Activated CD4-positive, alpha-beta memory T cell treated with anti-CD3 and anti-CD28 coated beads for 36 hours (primary cell): ENCODE data around the gene MCL1. TPM values are rescaled to one million over a fixed set of nuclear protein-coding genes. Genes with fewer than 3 reads are reported as not detected.

Experiments used
- CTCF ChIA-PET: fragments of 350-600 bp; sonication (Branson Sonifier 250); formaldehyde crosslinking; loops from one replicate; lab custom pipeline; 2021; ENCODE audit warnings: antibody characterized with exemption, inconsistent platforms; lab: Charles Lee
- POLR2A ChIA-PET: fragments of 350-600 bp; sonication (Branson Sonifier 250); formaldehyde crosslinking; loops from one replicate; lab custom pipeline; 2021; ENCODE audit warnings: antibody characterized with exemption; lab: Charles Lee
- DNase-seq: peaks from one replicate; pipeline ENCODE4 v3.0.0-alpha.2; 2020
- H3K27ac Mint-ChIP-seq: one replicate; pipeline ENCODE4 v1.8.0; 2021; ENCODE audit warnings: mixed read lengths
- H3K27me3 Mint-ChIP-seq: one replicate; pipeline ENCODE4 v1.8.0; 2021; ENCODE audit warnings: mixed read lengths
- H3K36me3 Mint-ChIP-seq: one replicate; pipeline ENCODE4 v1.8.0; 2021; ENCODE audit warnings: mixed read lengths
- H3K4me1 Mint-ChIP-seq: one replicate; pipeline ENCODE4 v1.8.0; 2021; ENCODE audit warnings: low read depth, mixed read lengths
- H3K4me3 Mint-ChIP-seq: one replicate; pipeline ENCODE4 v1.8.0; 2021; ENCODE audit warnings: mild to moderate bottlenecking, mixed read lengths
- H3K9me3 Mint-ChIP-seq: one replicate; pipeline ENCODE4 v1.8.0; 2021; ENCODE audit warnings: mixed read lengths
- intact Hi-C: fragments of 100-400 bp; cut with micrococcal nuclease; formaldehyde crosslinking; loops from one replicate; pipeline ENCODE4 v1.15.1; 2023
- total RNA-seq, 2 experiments: library from RNA; stranded (reverse); gene quantifications; one replicate each; pipeline ENCODE4 v1.2.3, GENCODE V29; 2021

MCL1 gene
- total RNA-seq, 2 experiments from 2014 or later = 280 to 288 TPM

DNA sequence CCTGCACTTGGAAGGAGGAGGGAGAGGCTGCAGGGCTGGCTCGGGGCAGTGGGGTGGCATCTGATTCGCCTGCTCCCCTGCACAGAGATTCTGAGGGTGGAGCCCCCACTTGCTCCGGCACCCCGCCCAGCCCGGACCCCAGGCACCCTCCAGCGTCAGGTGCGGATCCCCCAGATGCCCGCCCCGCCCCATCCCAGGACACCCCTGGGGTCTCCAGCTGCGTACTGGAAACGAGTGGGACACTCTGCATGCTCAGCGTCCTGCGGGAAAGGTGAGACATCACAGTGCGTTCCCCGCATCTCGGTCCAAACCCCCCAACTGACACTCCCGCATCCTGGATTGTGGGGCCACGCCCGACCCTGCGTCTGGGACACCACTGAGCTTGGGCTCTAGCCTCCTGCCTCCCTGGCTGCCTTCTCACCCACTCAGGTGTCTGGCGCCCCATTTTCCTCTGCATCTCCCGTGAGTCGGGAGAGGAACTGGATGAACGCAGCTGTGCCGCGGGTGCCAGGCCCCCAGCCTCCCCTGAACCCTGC lies 22.3 kb downstream of the MCL1 start:
- H3K27me3 Mint-ChIP-seq = no peaks in the 10 kb centered on the region
- H3K9me3 Mint-ChIP-seq = no peaks in the 10 kb centered on the region
- H3K4me3 Mint-ChIP-seq = no peak overlapping the region
- CTCF ChIA-PET = interaction anchor here (14.4 kb wide), 1 partner anchor 17 kb away, joined by 276 read pairs; the partner anchor contains the start of gene MCL1
- no peaks in the 10 kb centered on the region for H3K36me3 Mint-ChIP-seq
- POLR2A ChIA-PET = no interaction called here
- no peak overlapping the region for H3K27ac Mint-ChIP-seq
- DNase-seq = no peak
- intact Hi-C loops = no loop called here
- peaks cover 20% of the 10 kb centered on the region for H3K4me1 Mint-ChIP-seq

- intact Hi-C loops = no loop called here
Measured at GRCh38 chr1:150555971-150556865, 23.2 kb downstream of the MCL1 start.

DNA sequence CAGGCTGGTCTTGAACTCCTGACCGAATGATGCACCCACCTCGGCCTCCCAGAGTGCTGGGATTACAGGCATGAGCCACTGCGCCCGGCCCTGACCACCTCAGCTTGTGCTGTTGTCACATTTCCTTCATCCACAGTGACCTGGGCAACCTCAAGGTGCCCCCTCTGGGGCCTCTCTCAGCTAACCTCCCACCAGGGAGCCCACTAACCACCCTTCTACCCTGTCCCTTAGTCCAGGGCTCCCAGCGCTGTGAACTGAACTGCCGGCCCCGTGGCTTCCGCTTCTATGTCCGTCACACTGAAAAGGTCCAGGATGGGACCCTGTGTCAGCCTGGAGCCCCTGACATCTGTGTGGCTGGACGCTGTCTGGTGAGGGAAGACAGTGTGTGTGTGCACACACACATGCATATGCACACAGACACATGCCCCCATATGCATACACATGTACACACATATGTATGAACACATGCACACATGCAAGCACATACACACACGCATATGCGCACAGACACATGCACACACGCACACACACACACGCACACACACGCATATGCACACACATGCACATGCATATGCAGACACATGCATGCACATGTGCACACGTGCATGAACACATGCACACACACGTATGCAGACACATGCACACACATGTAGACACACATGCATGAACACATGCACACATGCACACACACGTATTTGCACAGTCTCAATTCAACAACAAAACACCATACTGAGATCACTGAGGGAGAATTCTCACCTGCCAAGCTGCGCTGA lies 24.0 kb downstream of the MCL1 start:
- no peak overlapping the region for H3K4me3 Mint-ChIP-seq
- no peak overlapping the region for H3K27ac Mint-ChIP-seq
- no peaks in the 10 kb centered on the region for H3K9me3 Mint-ChIP-seq
- H3K27me3 Mint-ChIP-seq = peaks cover 8% of the 10 kb centered on the region
- intact Hi-C loops = no loop called here
- H3K36me3 Mint-ChIP-seq = no peaks in the 10 kb centered on the region
- ChIA-PET POLR2A (interaction anchor here (1.1 kb wide), 1 partner anchor 17 kb away, joined by 3 read pairs; no protein-coding TSS in a partner anchor), CTCF (no interaction called here)
- H3K4me1 Mint-ChIP-seq = peaks cover 28% of the 10 kb centered on the region
- no peak for DNase-seq

More at GRCh38 chr1:150555971-150556865, 23.2 kb downstream of the MCL1 start:
- Mint-ChIP-seq H3K4me3 (no peak overlapping the region), H3K27me3 (peaks cover 2% of the 10 kb centered on the region), H3K36me3 (no peaks in the 10 kb centered on the region), H3K4me1 (peaks cover 26% of the 10 kb centered on the region), H3K27ac (no peak overlapping the region), H3K9me3 (no peaks in the 10 kb centered on the region)
- ChIA-PET POLR2A (interaction anchor here (1.1 kb wide), 1 partner anchor 16 kb away, joined by 3 read pairs; no protein-coding TSS in a partner anchor), CTCF (interaction anchor here (14.4 kb wide), 1 partner anchor 18 kb away, joined by 276 read pairs; the partner anchor contains the start of gene MCL1)
- no peak for DNase-seq

- peaks cover 14% of the 10 kb centered on the region for H3K27me3 Mint-ChIP-seq
- intact Hi-C loops = no loop called here
- no peaks in the 10 kb centered on the region for H3K9me3 Mint-ChIP-seq
- DNase-seq = no peak
- H3K36me3 Mint-ChIP-seq = no peaks in the 10 kb centered on the region
- no peak overlapping the region for H3K4me3 Mint-ChIP-seq
- no peak overlapping the region for H3K27ac Mint-ChIP-seq
- ChIA-PET POLR2A (no interaction called here), CTCF (interaction anchor here (0.6 kb wide), 1 partner anchor 111 kb away, joined by 3 read pairs; no protein-coding TSS in a partner anchor)
- peaks cover 27% of the 10 kb centered on the region for H3K4me1 Mint-ChIP-seq
Measured at GRCh38 chr1:150554086-150554452, 25.3 kb downstream of the MCL1 start.

DNA sequence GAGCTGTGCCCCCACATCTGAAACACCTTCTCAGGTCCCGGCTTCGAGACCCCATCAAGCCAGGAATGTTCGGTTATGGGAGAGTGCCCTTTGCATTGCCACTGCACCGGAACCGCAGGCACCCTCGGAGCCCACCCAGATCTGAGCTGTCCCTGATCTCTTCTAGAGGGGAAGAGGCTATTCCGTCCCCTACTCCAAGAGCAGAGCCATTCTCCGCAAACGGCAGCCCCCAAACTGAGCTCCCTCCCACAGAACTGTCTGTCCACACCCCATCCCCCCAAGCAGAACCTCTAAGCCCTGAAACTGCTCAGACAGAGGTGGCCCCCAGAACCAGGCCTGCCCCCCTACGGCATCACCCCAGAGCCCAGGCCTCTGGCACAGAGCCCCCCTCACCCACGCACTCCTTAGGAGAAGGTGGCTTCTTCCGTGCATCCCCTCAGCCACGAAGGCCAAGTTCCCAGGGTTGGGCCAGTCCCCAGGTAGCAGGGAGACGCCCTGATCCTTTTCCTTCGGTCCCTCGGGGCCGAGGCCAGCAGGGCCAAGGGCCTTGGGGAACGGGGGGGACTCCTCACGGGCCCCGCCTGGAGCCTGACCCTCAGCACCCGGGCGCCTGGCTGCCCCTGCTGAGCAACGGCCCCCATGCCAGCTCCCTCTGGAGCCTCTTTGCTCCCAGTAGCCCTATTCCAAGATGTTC lies 25.9 kb downstream of the MCL1 start:
- no peaks in the 10 kb centered on the region for H3K36me3 Mint-ChIP-seq
- no peak overlapping the region for H3K4me3 Mint-ChIP-seq
- intact Hi-C loops = no loop called here
- no peak overlapping the region for H3K27ac Mint-ChIP-seq
- peaks cover 27% of the 10 kb centered on the region for H3K4me1 Mint-ChIP-seq
- peaks cover 14% of the 10 kb centered on the region for H3K27me3 Mint-ChIP-seq
- ChIA-PET POLR2A (no interaction called here), CTCF (interaction anchor here (6.3 kb wide), 1 partner anchor 7 kb away, joined by 51 read pairs; no protein-coding TSS in a partner anchor)
- no peak for DNase-seq
- H3K9me3 Mint-ChIP-seq = no peaks in the 10 kb centered on the region

DNA sequence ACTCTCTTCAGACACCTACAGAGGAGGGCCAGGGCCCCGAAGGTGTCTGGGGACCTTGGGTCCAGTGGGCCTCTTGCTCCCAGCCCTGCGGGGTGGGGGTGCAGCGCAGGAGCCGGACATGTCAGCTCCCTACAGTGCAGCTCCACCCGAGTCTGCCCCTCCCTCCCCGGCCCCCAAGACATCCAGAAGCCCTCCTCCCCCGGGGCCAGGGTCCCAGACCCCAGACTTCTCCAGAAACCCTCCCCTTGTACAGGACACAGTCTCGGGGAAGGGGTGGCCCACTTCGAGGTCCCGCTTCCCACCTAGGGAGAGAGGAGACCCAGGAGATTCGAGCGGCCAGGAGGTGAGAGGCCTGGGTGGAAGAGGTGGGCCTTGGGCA lies 26.5 kb downstream of the MCL1 start:
- H3K9me3 Mint-ChIP-seq = no peaks in the 10 kb centered on the region
- POLR2A ChIA-PET = no interaction called here
- peaks cover 30% of the 10 kb centered on the region for H3K4me1 Mint-ChIP-seq
- CTCF ChIA-PET = interaction anchor here (6.3 kb wide), 1 partner anchor 8 kb away, joined by 51 read pairs; no protein-coding TSS in a partner anchor
- peaks cover 17% of the 10 kb centered on the region for H3K27me3 Mint-ChIP-seq
- DNase-seq = no peak
- no peak overlapping the region for H3K4me3 Mint-ChIP-seq
- H3K36me3 Mint-ChIP-seq = no peaks in the 10 kb centered on the region
- no peak overlapping the region for H3K27ac Mint-ChIP-seq
- intact Hi-C loops = no loop called here

DNA sequence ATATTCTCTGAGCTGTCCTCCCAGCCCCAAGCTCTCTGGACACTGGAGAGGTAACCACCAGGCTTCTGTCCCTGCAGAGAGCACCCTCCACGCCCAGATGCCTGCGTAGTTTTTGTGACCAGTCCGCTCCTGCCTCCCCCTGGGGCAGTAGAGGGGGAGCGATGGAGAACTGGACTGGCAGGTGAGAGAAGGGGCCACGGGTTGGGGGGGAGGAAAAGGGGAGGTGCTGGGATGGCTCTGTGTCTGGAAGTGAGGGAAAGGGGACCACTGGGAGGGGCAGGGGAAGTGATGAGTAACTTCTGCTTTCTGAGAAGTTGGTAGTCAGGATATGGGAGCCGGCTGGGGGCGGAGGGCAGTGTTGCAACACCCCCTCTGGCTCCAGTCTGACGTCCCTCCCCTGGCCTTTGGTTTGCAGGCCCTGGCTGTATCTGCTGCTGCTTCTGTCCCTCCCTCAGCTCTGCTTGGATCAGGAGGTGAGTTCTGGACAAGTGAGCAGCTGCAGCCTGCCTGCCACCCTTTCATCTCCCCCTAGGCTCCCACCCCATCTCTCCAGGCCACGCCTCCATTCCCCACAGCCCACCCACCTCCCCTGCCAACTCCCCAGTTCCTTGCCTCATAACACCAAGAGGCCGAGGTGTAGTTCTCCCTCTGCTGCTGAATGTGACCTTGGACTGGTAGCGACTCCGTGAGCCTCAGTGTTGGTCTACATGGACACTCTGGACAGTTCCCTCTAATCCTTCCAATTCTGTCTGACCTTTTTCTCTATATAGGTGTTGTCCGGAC lies 27.1 kb downstream of the MCL1 start:
- Mint-ChIP-seq H3K27ac (no peak overlapping the region), H3K36me3 (no peaks in the 10 kb centered on the region), H3K4me1 (peaks cover 30% of the 10 kb centered on the region), H3K4me3 (no peak overlapping the region), H3K9me3 (no peaks in the 10 kb centered on the region), H3K27me3 (peaks cover 17% of the 10 kb centered on the region)
- CTCF ChIA-PET = interaction anchor here (0.6 to 6.3 kb wide), 4 partner anchors 9 to 69 kb away, joined by 3 to 51 read pairs (median 5); no protein-coding TSS in a partner anchor
- POLR2A ChIA-PET = interaction anchor here (1.0 to 2.0 kb wide), 2 partner anchors 10 to 77 kb away, joined by 3 to 19 read pairs; partner anchors contain the start of gene ENSA
- DNase-seq = peak; percentile 66
- intact Hi-C loops = no loop called here

GRCh38 chr1:150551784-150552127 lies 27.7 kb downstream of the MCL1 start:
- intact Hi-C loops = no loop called here
- Mint-ChIP-seq H3K27me3 (peaks cover 20% of the 10 kb centered on the region), H3K4me1 (peaks cover 30% of the 10 kb centered on the region), H3K4me3 (no peak overlapping the region), H3K27ac (no peak overlapping the region), H3K9me3 (no peaks in the 10 kb centered on the region), H3K36me3 (no peaks in the 10 kb centered on the region)
- no peak for DNase-seq
- CTCF ChIA-PET = interaction anchor here (0.6 to 6.3 kb wide), 6 partner anchors 9 to 70 kb away, joined by 3 to 51 read pairs (median 5); no protein-coding TSS in a partner anchor
- POLR2A ChIA-PET = interaction anchor here (1.0 to 2.0 kb wide), 2 partner anchors 11 to 77 kb away, joined by 3 to 19 read pairs; partner anchors contain the start of gene ENSA

DNA sequence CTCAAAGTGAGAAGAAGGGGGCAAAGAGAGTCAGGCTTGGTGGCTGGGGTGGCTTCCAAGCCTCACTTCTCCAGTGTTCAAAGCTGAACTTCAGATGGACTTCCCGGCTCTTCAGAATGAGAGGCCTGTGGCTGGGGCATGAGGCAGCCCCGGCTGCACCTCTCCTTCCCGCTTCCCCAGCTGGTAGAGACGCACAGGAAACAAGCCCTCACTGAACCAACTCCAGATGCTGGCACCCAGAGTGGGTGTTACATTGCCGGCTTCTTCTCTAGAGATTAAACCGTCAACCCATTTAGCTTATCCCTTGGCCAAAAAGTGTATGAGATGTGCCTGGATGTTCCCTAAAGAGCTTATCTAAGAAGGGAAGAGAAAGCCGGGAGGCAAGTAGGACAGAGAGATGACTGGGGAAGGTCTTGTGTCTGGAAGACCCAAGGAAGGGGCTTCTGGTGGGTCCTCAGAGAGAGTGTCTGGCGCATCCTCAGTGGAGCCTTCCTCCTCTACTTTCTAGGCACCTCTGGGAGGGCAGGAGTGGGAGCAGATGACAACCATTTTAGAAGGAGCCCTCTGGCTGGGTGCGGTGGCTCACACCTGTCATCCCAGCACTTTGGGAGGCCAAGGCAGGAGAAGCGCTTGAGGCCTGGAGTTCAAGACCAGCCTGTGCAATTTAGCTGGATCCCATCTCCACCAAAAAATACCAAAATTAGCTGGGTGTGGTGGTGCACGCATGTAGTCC lies 28.2 kb downstream of the MCL1 start:
- intact Hi-C loops = no loop called here
- DNase-seq = peak; percentile 55
- Mint-ChIP-seq H3K27me3 (peaks cover 24% of the 10 kb centered on the region), H3K36me3 (no peaks in the 10 kb centered on the region), H3K4me1 (peaks cover 30% of the 10 kb centered on the region), H3K27ac (no peak overlapping the region), H3K4me3 (no peak overlapping the region), H3K9me3 (no peaks in the 10 kb centered on the region)
- ChIA-PET CTCF (interaction anchor here (1.0 to 6.3 kb wide), 4 partner anchors 10 to 70 kb away, joined by 5 to 51 read pairs (median 6); no protein-coding TSS in a partner anchor), POLR2A (interaction anchor here (1.0 to 2.0 kb wide), 3 partner anchors 11 to 78 kb away, joined by 3 to 19 read pairs (median 4); partner anchors contain the start of gene ENSA)
